NOMO-1 treated with DMSO at 0.1 percent for 48 hours (cell line): ENCODE data around the gene UNC13C.
A peak's percentile ranks its signal among the peaks of the same experiment; 100 is the strongest.

Source experiments
- DNase-seq: peaks from one replicate; lab custom pipeline; 2025; ENCODE audit not compliant: unreplicated experiment; lab: John Stamatoyannopoulos, UW

UNC13C gene

DNA sequence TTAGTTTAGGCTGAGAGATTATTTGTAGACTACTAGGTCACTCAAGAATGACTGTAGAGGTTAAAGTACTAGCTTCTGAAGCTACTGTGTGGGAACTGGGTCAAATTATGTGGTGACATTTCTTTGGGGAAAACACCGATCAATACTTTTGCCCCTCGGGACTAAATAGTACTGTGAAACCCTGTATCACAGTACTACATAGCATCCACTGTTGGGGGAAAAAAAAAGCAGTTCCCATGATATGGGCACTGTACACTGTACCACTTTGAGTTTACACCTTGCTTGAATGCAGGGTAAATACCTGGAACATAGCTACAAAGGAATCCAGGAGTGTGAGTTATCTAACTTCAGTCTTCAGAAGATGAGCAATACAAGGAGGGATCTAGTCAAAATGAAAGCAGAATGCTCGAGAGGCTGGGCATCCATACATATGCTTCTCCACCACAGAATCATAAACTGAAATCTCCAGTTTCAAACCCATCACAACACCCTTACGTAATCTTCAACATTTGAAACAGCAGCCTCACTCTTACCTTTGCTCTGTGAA lies 311.4 kb downstream of the UNC13C start:
- DNase-seq = peak; percentile 27

DNA sequence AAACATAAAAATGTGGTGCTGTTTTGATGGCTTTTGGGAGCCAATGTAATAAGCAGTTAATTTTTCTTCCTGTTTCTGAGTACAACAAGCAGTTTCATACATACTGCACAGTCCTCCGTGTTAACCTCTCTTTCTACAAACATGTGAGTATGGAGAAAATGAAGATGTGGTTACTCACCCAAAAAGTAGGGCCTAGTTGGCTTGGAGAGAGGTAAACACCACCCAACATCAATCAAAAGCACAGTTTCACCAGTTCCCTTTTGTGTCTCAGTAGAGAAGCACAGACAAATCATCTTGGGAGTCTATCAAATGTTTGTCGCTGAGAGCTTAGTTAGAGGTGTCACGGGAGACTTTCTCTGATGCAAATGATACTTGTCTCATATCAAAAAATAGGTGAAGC lies 320.2 kb downstream of the UNC13C start:
- peak; percentile 95 for DNase-seq

DNA sequence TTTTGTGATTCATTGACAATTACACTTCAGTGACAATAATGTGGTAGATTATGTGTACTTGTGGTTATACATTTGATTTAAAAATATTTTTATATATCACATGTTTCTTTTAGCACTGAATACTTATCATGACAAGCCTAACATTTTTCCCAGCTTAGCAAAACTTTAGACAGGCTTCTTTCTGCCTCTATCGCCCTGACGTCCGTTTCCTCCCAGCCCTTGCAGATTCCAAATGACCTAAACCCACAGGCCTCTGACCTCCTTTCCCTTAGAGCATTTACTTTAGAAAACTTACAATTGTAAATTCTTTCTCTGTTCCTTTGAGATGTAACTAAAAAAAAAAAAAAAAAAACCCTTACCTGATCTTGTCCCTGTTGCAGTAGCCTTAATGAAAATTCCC lies 326.1 kb downstream of the UNC13C start:
- no peak for DNase-seq

DNA sequence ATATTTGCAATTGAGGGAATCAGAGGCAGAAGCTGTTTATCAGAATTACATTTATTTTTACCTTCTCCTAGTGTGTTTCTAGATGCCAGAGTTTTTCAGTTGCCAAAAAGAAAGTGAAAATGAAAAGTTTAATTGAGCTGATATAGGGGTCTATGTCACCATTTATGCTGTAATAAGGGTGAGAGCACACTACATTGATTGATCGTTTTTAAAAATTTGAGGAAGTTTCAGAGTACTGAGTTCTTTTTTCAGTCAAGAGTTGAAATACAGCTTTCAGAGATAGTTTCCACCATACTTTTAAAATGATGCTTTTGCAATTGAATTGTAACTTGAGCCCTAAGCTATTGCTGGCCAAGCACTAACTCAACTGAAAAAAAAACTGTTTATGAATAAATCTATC lies 326.9 kb downstream of the UNC13C start:
- peak; percentile 69 for DNase-seq

DNA sequence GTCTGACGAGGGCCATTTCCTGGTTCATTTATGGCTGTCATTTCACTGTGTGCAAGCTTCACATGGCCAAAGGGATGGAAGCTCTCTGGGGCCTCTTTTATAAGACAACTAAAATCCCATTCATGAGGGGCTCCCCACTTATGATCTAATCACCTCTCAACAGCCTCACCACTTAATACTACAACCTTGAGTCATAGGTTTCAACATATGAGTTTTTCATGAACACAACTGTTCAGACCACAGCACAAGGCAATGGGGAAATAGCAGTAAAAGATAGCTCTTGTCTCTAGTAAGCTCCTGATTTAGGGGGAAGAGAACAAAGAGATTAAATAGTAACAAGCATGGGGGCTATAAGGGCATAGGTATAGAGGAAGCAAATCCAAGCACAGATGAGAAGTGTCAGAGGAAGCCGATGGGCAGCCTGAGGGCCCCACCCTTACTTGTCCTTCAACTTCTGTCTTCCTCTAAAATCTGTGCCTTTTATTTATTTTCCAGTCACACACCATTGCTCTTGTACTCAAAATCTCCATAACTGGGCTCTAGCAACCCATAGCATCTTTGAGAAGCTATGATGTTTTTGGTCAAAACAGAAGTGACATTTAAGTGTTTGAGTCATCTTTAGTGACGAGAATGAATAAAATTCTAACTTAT lies 329.1 kb downstream of the UNC13C start:
- peak; percentile 81 for DNase-seq

DNA sequence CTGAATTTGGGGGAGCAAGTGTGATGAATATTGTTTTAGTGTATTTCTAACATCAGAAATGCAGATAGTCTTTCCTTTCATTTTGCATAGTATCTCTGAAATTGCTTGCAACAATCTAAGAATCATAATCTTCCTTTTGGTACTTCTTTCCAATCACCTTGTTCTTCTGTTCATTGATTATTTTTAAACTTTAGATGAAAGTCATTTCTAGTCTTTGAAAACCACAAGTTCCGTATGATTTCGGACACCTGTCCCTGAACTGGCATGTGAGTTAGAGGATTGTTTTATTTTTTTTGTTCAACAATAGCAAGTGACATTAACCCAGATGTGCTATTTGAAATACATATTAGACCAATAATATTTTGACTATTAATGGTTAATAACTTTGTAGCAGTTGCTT lies 329.7 kb downstream of the UNC13C start:
- no peak for DNase-seq

DNA sequence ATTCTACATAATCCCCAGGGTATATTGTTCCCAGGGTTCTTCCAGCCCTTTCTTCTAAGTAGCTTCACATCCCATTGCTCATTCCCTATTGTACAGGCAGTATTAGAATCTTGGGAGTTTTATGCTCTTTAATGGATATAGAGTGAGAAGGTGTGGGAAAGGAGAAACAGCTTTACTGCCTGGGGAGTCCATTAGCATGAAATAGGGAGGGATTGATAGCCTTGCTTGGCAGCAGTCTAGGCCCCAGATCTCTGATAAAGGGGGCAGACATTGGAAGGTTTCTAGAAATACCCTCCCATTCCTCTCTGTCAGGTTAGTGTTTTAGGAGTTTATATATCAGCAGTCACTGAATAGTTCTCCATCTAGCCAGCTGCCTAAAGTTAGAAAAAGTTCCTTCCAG lies 334.3 kb downstream of the UNC13C start:
- no peak for DNase-seq

DNA sequence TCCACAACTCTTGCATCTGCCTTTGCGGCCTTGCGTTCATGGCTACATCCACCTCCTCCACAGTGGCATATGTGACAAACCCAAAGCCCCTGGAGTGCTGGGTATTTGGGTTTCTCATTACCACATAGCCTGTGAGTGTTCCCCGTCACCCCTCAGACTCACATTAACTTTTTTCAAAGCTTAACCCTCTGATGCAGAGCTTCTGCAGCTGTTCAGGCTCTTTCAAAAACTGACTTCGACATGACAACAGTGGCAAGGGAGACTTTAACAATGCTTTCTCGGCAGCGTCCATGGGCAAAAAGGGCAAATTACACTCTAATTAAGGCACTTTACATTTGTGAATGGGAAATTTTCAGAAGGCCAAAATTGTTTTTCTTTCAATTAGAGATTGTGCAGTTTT lies 343.2 kb downstream of the UNC13C start:
- DNase-seq = no peak

DNA sequence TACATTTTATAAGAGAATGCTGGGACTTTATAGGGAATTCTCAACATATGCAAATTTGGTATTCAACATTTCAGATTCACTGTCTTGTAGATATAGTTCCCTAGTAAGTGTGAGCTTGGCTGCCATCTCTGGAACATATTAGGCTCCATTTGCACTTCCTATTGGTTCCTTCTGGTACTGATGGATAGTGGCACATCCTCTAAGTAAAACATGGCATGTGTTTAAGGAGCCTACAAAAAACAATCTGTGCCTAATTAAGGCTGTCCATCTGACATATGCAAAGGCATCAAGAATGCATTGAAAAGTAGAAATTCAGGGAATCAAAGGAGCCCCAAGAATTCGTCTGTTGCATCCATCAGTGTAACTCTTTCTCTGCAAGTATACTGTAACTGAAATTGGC lies 344.1 kb downstream of the UNC13C start:
- DNase-seq = no peak

DNA sequence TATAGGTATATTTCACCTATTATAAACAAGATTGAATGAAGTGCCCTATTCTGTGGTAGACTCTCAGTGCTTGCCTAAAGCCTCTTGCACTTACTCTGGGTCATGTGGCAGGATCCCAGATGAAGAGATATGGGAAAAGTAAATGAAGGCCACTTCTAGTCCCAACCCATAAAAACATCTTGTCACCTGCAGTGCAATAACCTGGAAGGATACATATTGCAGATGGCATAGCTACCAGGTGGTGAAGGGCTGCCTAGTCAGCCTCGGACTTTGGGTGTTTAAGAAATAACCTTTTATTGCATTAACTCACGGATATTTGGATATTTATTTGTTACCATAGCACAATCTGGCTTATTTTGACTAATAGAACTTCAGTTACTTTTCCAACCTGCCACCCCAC lies 367.1 kb downstream of the UNC13C start:
- no peak for DNase-seq

DNA sequence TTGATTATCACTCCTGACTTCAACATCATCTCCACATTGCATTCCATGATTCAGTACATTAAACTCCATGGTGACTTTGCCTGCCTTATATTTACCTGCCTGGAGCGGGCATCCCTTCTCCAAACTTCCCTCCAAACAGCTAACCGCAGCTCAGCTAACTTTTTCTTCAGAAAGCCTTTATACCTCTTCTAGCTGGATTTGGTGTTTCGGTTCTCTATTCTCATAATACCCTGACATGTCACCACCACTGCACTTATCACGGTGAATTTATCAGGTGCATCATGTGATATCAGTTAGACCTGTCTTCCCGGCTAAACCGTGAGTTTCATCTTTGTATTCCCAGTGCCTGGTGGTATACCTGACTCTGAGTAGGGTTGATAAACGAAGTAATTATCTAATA lies 367.6 kb downstream of the UNC13C start:
- DNase-seq = no peak

DNA sequence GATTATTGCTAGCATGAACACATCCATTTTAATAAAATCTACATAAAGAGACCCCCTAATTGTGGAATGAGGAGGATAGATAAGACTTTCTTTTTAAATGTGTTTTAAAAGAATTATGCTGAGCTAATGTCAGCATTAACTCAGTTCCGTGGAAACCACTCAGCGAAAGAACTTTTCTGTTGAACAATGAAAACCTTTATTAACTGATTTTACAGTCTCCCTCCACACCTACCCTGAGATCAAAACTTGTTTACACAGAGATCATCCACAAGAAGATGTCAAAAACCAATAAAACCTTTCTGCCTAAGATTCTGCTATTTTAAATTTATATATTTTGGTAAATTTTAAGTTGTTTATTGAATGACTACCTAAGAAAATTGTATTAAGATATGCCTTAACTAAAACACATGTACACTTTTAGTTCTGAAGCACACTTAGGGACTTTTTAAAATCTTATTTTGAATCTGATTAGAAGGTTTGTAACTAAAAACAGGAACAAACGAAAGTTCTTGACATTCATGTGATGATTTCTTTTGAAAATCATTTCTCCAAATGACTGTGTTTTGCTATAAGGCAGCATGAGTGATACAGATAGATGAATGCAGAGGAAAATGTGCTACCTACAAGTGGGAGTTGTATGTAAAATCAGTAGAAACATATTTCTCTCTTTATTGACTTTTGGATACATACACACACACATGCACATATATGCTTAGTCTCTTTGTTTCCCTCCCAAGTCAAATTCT lies 369.0 kb downstream of the UNC13C start:
- DNase-seq = no peak

DNA sequence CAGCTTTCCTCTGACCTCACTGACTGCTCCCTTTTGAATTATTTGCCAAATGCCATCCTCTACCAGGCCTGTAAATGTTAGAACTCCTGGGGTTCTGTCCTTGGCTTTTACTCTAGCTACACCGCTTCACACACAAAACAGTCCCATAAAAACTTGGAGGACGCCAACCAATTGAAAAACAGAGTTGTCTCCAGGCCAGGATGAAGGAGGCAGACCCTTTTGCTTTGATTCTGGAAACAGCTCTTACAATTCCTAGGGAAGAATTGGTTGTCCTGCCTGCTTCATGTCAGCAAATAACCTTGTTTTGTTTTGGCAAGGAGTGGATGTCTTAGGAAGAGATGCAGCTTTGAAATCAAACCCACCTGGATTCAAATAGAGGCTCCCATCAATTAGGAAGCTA lies 375.5 kb downstream of the UNC13C start:
- no peak for DNase-seq

DNA sequence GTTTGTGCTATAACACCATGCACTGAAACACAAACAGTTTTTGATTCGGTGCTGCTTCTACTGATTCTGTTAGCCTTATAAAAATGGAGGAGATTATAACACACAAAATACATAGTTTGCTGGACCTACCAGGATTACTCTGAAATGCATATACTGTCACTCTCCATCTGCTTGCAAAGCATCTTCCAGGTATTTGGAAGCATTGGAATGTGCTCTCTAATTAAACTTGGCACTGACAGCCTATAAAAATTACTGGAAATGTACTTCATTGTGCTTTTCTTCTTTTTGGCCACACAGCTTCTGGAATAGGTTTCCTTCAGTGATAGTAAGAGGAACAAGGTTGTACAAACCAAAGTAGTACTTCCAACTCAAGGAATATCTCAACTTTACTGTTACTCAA lies 376.1 kb downstream of the UNC13C start:
- no peak for DNase-seq

DNA sequence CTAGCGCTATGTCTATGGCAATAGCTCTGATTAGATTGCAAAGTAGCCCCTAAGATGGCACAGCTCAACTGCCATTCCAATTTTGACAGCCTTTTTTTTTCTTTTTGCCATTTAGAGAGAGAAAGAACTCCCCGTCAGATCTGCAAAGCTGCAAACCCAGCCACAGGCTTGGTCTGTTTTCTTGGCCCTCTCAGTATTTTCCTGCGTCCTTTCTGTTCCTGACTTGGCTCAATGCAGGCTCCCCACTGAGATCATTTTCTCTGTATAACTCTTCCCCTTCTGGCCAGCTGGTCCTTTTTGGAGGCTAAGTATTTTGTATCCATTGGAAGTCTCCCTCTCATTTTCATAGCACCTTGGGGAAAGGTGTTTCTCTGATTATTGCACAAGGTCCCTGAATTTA lies 386.7 kb downstream of the UNC13C start:
- no peak for DNase-seq

DNA sequence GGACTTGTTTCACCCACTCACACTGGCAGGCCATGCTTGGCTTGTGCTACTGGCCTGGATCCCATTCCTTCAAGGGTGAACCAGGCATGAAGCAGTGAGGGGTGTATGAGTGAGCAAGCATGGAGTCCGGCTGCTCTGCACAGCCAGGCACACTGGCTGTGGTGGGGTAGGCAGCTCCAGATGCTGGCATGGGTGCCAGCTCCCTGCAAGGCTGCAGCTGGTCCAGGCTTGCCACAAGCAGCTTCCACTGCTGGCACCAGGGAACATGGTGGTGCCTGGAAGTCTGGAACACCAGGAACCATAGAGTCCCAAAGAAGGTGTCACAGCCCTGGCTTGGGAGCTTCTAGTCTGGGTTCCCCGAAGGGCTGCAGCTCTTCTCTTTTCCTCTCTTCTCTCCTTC lies 395.1 kb downstream of the UNC13C start:
- DNase-seq = no peak

DNA sequence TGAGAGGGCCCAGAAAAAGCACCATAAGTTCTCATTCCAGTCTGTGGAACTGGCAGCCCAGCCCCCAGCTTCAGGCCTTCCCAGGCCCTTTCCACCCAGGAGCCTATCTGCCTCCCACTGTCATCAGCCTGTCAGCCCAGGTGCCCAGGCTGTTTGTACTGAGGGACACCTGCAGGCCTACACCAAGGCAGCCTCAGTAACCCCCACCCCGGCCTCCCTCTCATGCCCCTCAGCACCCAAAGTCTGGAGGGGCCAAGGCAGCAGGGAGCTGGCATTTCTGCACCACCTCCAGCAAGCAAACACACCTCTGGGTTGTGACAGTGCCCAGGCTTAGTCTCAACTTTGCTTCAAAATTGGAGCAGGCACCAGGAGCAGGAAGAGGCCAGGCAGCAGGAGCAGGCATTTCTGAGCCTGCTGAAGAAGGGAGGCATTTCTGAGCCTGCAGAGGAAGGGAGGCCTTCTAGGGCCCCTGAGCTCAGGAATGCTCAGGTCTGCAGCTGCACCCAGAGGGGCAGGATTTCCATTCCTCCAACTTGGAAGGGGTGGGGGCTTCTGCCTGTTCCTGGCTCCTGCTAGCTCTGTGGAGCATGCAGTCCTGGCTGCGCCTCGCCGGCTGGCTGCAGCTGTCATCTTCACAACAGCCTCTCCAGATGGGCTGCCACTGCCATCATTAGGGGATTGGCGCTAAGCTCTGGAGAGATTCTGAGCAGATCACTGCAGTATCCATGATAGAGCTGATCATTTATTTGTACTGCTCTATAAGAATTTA lies 396.1 kb downstream of the UNC13C start:
- DNase-seq = no peak

DNA sequence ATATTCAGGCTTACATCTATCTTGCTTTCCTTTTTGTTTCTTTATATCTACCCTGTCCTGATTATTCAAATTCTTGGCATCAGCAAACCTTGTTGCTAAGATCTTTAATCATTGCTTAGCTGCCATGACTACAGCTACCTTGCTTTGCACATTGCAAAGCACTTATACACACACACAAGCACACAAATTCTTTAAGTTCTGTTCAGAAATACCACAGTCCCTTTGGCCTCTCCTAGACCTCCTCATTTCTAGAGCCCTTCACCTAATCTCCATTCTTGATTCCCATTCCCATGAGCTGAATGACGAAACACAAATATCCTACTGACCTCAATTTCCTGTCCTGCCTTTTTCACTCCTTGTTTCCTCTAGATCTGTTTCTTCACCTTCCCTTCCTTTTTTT lies 409.6 kb downstream of the UNC13C start:
- DNase-seq = no peak

DNA sequence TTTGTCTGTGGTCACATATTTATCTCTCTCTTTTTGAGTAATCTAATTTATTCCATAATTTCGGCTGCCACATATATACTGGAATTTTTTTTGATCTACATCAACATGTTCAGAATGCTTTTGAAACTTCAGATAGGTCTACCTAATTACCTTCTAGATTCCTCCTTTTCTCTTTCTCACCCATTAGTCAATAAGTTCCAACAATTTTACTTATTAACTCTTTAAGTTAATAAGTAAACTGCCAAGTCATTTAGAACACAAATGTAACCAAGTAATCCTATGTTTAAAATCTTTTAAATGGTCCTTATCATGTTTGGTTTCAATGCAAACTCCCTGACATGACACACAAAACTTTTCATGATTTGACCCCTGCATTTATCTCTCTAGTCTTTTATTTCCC lies 410.5 kb downstream of the UNC13C start:
- no peak for DNase-seq

DNA sequence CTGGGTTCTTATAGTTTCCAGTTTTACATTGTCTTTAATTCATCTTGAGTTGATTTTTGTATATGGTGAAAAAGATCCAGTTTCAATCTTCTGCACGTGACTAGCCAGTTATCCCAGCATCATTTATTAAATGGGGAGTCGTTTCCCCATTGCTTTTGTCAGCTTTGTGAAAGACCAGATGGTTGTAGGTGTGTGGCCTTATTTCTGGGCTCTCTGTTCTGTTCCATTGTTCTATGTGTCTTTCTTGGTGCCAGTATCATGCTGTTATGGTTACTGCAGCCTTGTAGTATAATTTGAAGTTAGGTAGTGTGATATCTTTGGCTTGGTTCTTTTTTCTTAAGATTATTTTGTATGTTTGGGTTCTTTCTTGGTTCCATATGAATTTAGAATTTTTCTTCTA lies 432.2 kb downstream of the UNC13C start:
- no peak for DNase-seq

DNA sequence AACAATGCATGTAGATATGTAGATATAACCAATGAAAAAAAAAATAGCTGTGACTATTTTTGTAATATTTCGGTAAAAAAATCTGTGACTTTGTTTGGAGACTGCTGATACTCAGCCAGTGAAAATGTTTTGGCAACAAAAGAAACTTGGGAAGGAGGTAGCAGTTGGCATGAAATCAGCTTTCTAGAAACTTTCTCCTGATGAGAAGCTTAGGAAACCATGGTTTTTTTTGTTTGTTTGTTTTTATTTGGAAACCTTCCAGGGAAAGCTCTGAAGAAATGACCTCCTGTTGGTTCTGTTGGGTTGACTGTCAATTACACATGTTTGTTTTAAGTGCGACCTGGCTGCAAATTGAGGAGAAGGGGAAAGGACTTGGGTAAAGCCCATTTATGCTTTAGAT lies 445.9 kb downstream of the UNC13C start:
- no peak for DNase-seq

DNA sequence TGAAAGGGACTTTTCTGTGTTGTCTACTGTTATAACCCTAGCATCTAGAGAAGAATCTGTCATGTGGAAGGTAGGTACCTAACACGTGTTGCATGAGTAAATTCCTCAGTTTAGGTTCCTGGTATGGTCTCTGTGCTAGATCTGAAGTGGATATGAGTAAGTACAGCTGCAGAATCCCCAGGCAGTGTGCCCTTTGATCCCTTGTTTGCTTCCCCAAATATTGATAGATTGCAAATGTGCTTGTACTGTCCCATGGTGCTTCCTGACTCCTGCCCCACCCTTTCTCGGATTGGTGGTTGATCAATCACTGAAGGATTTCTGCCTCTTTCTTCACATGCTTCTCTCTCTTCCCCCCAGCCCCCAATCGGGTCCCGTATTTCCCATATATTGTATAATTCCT lies 450.4 kb downstream of the UNC13C start:
- no peak for DNase-seq
